Gastroesophageal sphincter (tissue), 3 donors: ENCODE data around the gene SLC6A4.

Experiments used
- POLR2A ChIP-seq, 2 donors: fragments of 450-650 bp; IDR thresholded peaks; one replicate each; pipeline ENCODE4 v1.6.1; 2017; ENCODE audit warnings: antibody characterized with exemption in 2 of 2, mild to moderate bottlenecking in 2 of 2, moderate library complexity in 1 of 2
- TF ChIP-seq, protein P1 (sequence below), 4 experiments: fragments of 200-600 bp in 2 of 4; fragments of 450-650 bp in 2 of 4; sonication (generic) in 1 of 4; IDR thresholded peaks; one replicate each; pipeline ENCODE4 v1.5.1; 2017 to 2019; ENCODE audit warnings: antibody characterized with exemption in 4 of 4, mild to moderate bottlenecking in 2 of 4, moderate library complexity in 2 of 4

DNA sequence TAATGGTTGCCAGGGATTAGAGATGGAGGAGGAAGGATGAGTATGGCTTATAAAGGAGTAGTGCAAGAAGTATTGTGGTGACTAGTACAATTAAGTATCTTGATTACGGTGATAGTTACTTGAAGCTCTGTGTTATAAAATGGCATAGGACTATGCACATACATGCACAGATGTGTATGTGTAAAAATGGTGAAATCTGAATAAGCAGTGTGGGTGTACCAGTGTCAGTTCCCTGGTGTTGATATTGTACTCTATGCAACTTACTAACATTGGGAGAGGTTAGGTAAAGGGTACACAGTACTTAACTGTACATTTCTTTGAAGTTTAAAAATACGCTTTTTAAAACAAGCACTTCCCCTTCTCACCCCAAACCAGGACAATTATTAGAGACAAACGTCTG lies 70.3 kb downstream of the SLC6A4 start:
- TF ChIP-seq, protein P1, sequence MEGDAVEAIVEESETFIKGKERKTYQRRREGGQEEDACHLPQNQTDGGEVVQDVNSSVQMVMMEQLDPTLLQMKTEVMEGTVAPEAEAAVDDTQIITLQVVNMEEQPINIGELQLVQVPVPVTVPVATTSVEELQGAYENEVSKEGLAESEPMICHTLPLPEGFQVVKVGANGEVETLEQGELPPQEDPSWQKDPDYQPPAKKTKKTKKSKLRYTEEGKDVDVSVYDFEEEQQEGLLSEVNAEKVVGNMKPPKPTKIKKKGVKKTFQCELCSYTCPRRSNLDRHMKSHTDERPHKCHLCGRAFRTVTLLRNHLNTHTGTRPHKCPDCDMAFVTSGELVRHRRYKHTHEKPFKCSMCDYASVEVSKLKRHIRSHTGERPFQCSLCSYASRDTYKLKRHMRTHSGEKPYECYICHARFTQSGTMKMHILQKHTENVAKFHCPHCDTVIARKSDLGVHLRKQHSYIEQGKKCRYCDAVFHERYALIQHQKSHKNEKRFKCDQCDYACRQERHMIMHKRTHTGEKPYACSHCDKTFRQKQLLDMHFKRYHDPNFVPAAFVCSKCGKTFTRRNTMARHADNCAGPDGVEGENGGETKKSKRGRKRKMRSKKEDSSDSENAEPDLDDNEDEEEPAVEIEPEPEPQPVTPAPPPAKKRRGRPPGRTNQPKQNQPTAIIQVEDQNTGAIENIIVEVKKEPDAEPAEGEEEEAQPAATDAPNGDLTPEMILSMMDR (IDR thresholded peaks at IDR 0.05) = no peak
- no peak for TF ChIP-seq POLR2A (IDR thresholded peaks at IDR 0.05)
